ENCODE data around the gene ARMC7. TPM values are rescaled to one million over a fixed set of nuclear protein-coding genes. Genes with fewer than 3 reads are reported as not detected.

Gene ARMC7
- total RNA-seq = 10 to 100 TPM in 2 of 4 donors, 1 to 10 TPM in 2; 7.5 to 15.5 (median 10.5) TPM

DNA sequence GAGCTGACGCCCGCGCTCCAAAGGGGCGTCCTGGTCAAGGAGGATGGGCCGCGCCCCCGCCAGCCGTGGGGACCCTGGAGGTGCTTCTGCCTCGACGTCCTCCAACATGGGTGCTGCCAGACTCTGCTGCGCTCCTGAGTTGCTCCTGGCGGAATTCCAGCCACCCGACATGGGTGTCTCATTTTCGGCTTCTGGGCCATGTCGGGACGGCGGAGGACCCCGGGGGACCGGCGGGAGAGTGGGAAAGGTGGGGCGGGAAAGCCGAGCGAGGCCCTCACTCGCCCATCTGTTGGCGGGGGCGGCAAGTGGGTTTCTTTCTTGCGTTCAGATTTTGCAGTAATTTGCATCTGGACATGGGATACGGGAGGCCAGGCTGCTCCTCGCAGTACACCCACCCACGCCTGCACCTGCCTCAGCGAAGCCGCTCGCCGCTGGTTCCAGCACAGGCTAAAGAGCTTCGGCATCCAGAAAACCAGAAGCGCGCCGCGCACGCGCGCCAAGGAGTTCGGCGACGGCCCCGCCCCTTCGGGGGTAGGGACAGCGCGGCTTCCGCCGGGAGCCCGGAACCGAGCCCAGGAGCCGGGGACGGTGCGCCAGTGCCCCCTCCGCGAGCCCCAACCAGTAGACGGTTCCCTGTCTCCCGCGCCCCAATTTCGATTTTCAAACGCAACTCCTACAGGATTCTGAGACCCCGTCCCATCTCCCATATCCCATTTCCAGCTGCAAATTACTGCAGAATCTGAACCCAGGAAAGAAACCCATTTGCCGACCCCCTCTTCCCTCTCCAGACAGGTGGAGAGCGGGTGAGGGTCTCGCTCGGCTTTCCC, at the start of gene ARMC7:
Gene ARMC7 (plus strand): TSS at position 563 of the 827 bp plus-strand sequence. CDS start 320 bp downstream, outside the sequence.
- Histone ChIP-seq H3K36me3 (peaks cover 4% of the 10 kb centered on the region), H3K27me3 (no peaks in the 10 kb centered on the region), H3K27ac (peak within 1 kb of the TSS; percentile 71), H3K4me1 (peaks cover 26% of the 10 kb centered on the region), H3K4me3 (peak within 1 kb of the TSS; percentile 87), H3K9me3 (no peaks in the 10 kb centered on the region)
- TF ChIP-seq EP300 (IDR thresholded peaks at IDR 0.05) = no peak
- TF ChIP-seq POLR2AphosphoS5 (IDR thresholded peaks at IDR 0.05) = no peak
- TF ChIP-seq POLR2A (IDR thresholded peaks at IDR 0.05) = no peak
- TF ChIP-seq, protein P1, sequence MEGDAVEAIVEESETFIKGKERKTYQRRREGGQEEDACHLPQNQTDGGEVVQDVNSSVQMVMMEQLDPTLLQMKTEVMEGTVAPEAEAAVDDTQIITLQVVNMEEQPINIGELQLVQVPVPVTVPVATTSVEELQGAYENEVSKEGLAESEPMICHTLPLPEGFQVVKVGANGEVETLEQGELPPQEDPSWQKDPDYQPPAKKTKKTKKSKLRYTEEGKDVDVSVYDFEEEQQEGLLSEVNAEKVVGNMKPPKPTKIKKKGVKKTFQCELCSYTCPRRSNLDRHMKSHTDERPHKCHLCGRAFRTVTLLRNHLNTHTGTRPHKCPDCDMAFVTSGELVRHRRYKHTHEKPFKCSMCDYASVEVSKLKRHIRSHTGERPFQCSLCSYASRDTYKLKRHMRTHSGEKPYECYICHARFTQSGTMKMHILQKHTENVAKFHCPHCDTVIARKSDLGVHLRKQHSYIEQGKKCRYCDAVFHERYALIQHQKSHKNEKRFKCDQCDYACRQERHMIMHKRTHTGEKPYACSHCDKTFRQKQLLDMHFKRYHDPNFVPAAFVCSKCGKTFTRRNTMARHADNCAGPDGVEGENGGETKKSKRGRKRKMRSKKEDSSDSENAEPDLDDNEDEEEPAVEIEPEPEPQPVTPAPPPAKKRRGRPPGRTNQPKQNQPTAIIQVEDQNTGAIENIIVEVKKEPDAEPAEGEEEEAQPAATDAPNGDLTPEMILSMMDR (IDR thresholded peaks at IDR 0.05) = no peak
- DNase-seq (ENCODE audit: low spot score in 2 of 2) = peak; percentile 92
- WGBS = 0% methylated on average over 47 of the region's 68 CpGs

DNA sequence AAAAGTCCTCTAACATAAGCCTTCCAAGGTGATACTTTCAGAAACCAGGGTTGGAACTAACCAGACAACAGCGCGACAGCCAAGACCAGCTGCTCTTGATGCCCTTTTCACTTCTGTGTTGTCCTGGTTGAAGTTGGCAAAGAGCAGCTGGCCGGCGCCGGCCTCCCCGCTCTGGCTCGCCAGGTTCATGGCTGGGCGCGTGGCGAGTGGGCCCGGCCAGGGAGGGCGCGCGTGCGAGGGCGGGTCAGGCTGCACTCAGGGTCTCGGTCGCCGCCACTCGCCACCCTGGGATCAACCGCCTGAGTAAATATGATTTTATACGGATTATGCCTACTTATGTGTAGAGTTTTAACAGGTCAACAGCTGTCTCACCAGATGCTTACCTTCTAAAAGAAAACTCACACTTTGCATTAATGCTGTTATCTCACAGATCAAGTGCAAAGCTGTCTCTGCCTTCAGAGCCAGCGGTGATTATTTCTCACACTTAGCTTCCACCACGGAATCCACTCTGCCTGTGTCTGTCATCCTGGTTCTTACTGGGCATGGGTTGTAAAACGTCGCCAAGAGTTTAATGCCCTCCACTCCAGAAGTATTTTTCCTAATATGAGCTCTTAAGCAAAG, 49.2 kb upstream of the ARMC7 start:
- Histone ChIP-seq H3K9me3 (no peaks in the 10 kb centered on the region), H3K4me3 (no peak overlapping the region), H3K27ac (no peak overlapping the region), H3K4me1 (peaks cover 7% of the 10 kb centered on the region), H3K27me3 (no peaks in the 10 kb centered on the region), H3K36me3 (peaks cover 74% of the 10 kb centered on the region)
- no peak for DNase-seq (ENCODE audit: low spot score in 2 of 2)
- TF ChIP-seq POLR2AphosphoS5 (IDR thresholded peaks at IDR 0.05) (no peak), POLR2A (IDR thresholded peaks at IDR 0.05) (no peak), EP300 (IDR thresholded peaks at IDR 0.05) (no peak)
- TF ChIP-seq, protein P1 (IDR thresholded peaks at IDR 0.05) = no peak
- 94% methylated on average over 26 of the region's 26 CpGs for WGBS

DNA sequence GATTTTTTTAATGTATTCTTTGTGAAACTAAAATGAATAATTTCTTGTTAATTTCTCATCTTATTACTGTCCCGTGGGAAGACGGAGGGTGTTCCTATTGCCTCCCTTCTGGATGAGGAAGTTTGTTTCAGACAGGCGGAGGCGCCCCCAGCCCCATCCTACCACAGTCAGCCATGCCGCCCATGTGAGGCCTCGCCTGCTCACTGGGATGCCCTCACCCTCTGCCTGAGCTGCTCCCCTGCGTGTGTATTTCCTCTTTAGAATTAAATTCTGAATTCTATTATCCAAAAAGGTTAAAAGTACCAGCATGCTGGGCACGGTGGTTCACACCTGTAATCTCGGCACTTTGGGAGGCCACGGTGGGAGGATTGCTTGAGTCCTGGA, 48.7 kb upstream of the ARMC7 start:
- no peak overlapping the region for H3K27ac ChIP-seq
- 94% methylated on average over 10 of the region's 10 CpGs for WGBS
- TF ChIP-seq EP300 (IDR thresholded peaks at IDR 0.05) (no peak), POLR2AphosphoS5 (IDR thresholded peaks at IDR 0.05) (no peak), POLR2A (IDR thresholded peaks at IDR 0.05) (no peak)
- TF ChIP-seq, protein P1 (IDR thresholded peaks at IDR 0.05) = no peak

DNA sequence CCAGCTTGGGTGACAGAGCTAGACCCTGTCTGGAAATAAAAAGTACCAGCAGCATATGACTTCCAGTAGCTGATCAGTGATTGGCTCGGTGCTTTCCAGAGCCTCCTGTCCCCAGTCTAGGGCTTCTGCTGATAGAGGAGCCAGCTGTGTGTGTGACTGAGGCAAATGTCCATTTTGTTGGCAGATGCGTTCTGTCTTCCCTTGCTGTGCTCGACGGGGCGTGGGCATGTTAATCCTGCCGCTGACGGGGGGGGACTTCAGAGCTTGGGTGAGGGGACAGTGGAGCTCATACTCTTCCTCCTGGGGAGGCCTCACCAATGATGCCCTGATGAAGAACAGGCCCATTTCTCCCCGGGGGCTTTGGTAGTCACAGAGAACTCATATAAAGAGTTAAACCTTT, 48.2 kb upstream of the ARMC7 start:
- Histone ChIP-seq H3K36me3 (peaks cover 75% of the 10 kb centered on the region), H3K27ac (no peak overlapping the region), H3K4me1 (peaks cover 7% of the 10 kb centered on the region), H3K9me3 (no peaks in the 10 kb centered on the region), H3K4me3 (no peak overlapping the region), H3K27me3 (no peaks in the 10 kb centered on the region)
- TF ChIP-seq POLR2A (IDR thresholded peaks at IDR 0.05) (no peak), EP300 (IDR thresholded peaks at IDR 0.05) (no peak), POLR2AphosphoS5 (IDR thresholded peaks at IDR 0.05) (no peak)
- TF ChIP-seq, protein P1 (IDR thresholded peaks at IDR 0.05) = no peak
- 81% methylated on average over 7 of the region's 8 CpGs for WGBS
- DNase-seq (ENCODE audit: low spot score in 2 of 2) = no peak

More for the DNA sequence above, 48.7 kb upstream of the ARMC7 start:
- no peak for DNase-seq (ENCODE audit: low spot score in 2 of 2)
- H3K4me3 ChIP-seq = no peak overlapping the region
- H3K27me3 ChIP-seq = no peaks in the 10 kb centered on the region
- peaks cover 7% of the 10 kb centered on the region for H3K4me1 ChIP-seq
- no peaks in the 10 kb centered on the region for H3K9me3 ChIP-seq
- H3K36me3 ChIP-seq = peaks cover 75% of the 10 kb centered on the region

DNA sequence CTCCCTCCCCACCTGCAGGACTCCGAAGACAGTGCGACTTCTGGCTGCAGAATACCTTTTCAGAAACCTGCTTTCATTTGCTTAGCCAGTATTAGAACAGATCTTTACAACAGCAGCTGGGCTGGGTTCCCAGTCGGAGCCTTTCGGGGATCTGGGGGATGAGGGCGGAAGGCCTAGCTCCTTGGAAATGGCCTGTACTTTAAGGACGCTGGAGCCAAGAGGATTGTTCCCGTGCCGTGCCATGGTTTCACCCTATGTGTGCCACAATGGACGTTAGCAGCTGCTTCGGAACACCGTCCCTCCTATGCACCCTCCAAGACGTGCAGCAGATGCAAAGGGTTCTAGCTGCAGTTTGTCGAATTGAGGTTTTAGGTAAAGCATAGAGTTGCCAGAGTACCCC, 46.6 kb upstream of the ARMC7 start:
- H3K36me3 ChIP-seq = peaks cover 63% of the 10 kb centered on the region
- DNase-seq (ENCODE audit: low spot score in 2 of 2) = no peak
- no peak for TF ChIP-seq POLR2AphosphoS5 (IDR thresholded peaks at IDR 0.05)
- TF ChIP-seq, protein P1 (IDR thresholded peaks at IDR 0.05) = no peak
- no peak for TF ChIP-seq POLR2A (IDR thresholded peaks at IDR 0.05)
- no peak for TF ChIP-seq EP300 (IDR thresholded peaks at IDR 0.05)
- no peak overlapping the region for H3K4me3 ChIP-seq
- no peak overlapping the region for H3K27ac ChIP-seq
- no peaks in the 10 kb centered on the region for H3K27me3 ChIP-seq
- no peaks in the 10 kb centered on the region for H3K9me3 ChIP-seq
- peaks cover 7% of the 10 kb centered on the region for H3K4me1 ChIP-seq
- WGBS = 88% methylated on average over 13 of the region's 13 CpGs

Data from suprapubic skin (tissue), 4 donors.